A204.1 (cell line): ENCODE data around the gene ETV5.

Experiments
- FAIRE-seq: peaks from 2 replicates; lab custom pipeline; 2012; peaks lifted over from hg19 to GRCh38; lab: Jason Lieb, UNC

ETV5 gene

GRCh38 chr3:186123012-186123411 lies 14.1 kb upstream of the ETV5 start:
- no peak for FAIRE-seq

- no peak for FAIRE-seq
Observed at GRCh38 chr3:186121968-186122367, 13.1 kb upstream of the ETV5 start.

- no peak for FAIRE-seq
Observed at GRCh38 chr3:186121278-186121677, 12.4 kb upstream of the ETV5 start.

GRCh38 chr3:186119499-186119898 lies 10.6 kb upstream of the ETV5 start:
- FAIRE-seq = no peak

GRCh38 chr3:186118692-186119091 lies 9.8 kb upstream of the ETV5 start:
- no peak for FAIRE-seq

- FAIRE-seq = no peak
Observed at GRCh38 chr3:186117521-186118134, 8.7 kb upstream of the ETV5 start.

- no peak for FAIRE-seq
Observed at GRCh38 chr3:186115239-186115996, 6.5 kb upstream of the ETV5 start.

GRCh38 chr3:186110975-186111974 lies 2.4 kb upstream of the ETV5 start:
- FAIRE-seq = no peak

- FAIRE-seq = no peak
Observed at GRCh38 chr3:186109897-186110803, 1.3 kb upstream of the ETV5 start.

GRCh38 chr3:186108106-186108940 lies 566 bp downstream of the ETV5 start:
- no peak for FAIRE-seq

- no peak for FAIRE-seq
Observed at GRCh38 chr3:186107215-186108105, 1.4 kb downstream of the ETV5 start.

- no peak for FAIRE-seq
Observed at GRCh38 chr3:186105543-186105942, 3.3 kb downstream of the ETV5 start.

- FAIRE-seq = no peak
Observed at GRCh38 chr3:186102687-186103086, 6.2 kb downstream of the ETV5 start.

- no peak for FAIRE-seq
Observed at GRCh38 chr3:186100398-186100797, 8.5 kb downstream of the ETV5 start.

GRCh38 chr3:186099178-186099577 lies 9.7 kb downstream of the ETV5 start:
- no peak for FAIRE-seq

- no peak for FAIRE-seq
Observed at GRCh38 chr3:186098740-186099139, 10.1 kb downstream of the ETV5 start.

- peak; percentile 86 for FAIRE-seq
Observed at GRCh38 chr3:186097663-186098451, 11.0 kb downstream of the ETV5 start.

- no peak for FAIRE-seq
Observed at GRCh38 chr3:186097317-186097662, 11.6 kb downstream of the ETV5 start.

GRCh38 chr3:186096290-186096689 lies 12.6 kb downstream of the ETV5 start:
- FAIRE-seq = no peak
